ENCODE results near the gene KCNMA1.

KCNMA1 gene

DNA sequence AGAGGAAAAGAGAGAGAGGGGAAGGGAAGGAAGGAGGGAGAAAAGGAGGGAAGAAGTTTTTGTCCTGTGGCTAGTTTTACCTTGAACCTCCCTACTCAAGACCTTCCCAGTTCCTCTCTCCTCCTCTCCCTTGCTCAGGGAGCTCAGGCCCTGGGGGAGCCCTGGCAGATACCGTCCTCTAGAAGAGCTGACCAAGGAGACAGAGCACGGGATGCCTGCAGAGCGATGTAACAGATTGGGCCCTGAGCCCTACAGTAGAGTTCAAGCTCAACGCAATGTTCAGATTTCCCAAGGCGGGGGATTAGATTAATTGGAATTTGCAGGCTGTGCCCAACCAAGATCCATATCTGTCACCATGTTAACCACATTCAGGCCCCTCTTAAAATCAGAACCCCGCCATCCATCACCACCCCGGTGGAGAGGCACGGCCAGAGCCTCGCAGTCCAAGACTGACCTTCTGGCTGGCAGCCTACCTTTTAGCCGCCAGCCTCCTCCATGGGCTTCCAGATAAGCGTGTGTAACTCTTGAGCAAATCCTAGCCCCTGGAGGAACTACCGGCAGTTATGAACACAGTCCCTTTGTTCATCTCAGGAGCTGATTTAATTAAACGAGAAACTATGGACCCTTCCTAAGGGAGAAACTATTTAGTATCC, 70.6 kb downstream of the KCNMA1 start:
- DNase-seq (ENCODE audit: low read depth) = no peak
- H3K4me3 ChIP-seq (ENCODE audit: low read length) = no peak overlapping the region
- TF ChIP-seq, protein P1, sequence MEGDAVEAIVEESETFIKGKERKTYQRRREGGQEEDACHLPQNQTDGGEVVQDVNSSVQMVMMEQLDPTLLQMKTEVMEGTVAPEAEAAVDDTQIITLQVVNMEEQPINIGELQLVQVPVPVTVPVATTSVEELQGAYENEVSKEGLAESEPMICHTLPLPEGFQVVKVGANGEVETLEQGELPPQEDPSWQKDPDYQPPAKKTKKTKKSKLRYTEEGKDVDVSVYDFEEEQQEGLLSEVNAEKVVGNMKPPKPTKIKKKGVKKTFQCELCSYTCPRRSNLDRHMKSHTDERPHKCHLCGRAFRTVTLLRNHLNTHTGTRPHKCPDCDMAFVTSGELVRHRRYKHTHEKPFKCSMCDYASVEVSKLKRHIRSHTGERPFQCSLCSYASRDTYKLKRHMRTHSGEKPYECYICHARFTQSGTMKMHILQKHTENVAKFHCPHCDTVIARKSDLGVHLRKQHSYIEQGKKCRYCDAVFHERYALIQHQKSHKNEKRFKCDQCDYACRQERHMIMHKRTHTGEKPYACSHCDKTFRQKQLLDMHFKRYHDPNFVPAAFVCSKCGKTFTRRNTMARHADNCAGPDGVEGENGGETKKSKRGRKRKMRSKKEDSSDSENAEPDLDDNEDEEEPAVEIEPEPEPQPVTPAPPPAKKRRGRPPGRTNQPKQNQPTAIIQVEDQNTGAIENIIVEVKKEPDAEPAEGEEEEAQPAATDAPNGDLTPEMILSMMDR (conservative IDR thresholded peaks at IDR 0.05; ENCODE audit: low read depth, low read length) = no peak

DNA sequence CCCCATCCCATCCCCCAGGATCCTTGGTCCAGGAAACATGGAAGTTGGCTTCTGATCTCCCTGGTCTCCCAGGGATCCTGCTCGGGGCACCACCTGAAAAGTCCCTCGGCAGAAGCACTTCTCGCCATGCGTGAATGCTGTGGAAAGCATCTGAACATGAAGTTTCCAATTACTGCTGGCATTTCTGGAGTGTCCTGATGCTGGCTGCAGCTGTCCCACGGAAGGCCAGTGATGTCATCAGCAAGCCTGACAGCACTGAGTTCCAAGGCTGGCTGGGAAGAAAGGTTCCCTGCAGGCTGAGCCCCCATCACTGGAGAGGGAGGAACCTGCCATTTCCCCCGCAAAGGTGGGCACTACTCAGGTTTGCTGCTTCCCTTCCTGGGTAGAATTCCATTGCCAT, 71.4 kb downstream of the KCNMA1 start:
- TF ChIP-seq, protein P1 (conservative IDR thresholded peaks at IDR 0.05; ENCODE audit: low read depth, low read length) = no peak
- DNase-seq (ENCODE audit: low read depth) = no peak
- no peak overlapping the region for H3K4me3 ChIP-seq (ENCODE audit: low read length)

DNA sequence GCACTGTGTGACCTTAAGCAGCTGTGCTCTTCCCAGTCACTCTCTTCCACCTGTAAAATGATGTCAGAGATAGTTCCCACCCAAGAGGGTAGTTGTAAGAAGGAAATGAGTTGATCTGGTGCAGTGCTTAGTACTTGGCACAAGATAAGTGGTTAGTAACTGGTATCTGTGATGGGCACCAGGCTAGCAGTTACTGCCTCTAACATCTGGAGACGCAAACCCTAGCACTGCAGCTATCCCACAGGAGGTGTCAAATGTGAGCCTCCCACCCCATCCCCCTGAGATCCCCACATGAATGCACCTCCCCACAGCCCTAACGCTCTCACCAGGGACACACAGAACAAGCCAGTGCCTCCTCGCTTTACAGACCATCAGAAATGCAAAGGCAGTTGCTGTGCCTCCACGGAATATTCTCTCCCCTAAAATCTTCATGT, 72.0 kb downstream of the KCNMA1 start:
- TF ChIP-seq, protein P1 (conservative IDR thresholded peaks at IDR 0.05; ENCODE audit: low read depth, low read length) = no peak
- H3K4me3 ChIP-seq (ENCODE audit: low read length) = no peak overlapping the region
- DNase-seq (ENCODE audit: low read depth) = no peak

DNA sequence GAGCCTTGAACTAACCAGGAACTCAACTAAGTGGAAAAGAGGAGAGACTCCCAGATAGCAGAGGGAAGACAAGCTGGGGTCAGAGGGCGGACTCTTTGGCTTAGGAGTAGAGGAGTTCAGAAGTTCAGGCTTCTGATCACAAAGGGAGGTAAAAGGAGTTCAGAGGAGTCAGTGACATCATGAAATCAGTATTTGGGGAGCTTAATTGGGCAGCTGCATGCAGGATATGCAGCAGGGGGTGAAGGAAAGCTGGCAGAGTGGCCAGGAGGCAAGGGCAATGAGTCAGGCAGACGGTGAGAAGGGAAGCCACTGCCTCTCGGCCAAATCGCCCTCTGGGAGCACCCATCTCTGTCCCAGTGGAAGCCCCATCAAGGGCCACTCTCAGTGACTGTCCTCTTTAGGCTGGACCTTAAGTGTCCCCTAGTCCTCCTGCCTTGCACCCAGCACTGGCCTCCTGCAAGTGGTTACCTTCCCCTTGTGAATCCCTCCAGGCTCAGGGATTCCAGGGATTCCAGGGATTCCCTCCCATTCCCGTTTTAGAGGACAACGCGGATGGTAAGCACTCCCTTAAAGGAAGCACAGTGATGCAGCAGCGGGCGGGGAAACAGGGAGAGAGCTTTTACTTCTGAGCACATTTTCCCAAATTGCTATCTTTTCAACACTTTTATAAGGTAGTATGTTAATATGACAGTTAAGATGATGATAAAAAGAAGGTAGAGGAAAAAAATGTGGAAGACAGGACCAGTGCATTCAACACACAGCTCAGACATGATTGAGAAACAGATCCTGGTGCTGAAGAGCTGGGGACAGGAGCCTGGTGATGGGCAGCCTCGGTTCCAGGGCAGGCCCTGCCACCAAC, 72.6 kb downstream of the KCNMA1 start:
- DNase-seq (ENCODE audit: low read depth) = no peak
- TF ChIP-seq, protein P1 (conservative IDR thresholded peaks at IDR 0.05; ENCODE audit: low read depth, low read length) = no peak
- no peak overlapping the region for H3K4me3 ChIP-seq (ENCODE audit: low read length)

DNA sequence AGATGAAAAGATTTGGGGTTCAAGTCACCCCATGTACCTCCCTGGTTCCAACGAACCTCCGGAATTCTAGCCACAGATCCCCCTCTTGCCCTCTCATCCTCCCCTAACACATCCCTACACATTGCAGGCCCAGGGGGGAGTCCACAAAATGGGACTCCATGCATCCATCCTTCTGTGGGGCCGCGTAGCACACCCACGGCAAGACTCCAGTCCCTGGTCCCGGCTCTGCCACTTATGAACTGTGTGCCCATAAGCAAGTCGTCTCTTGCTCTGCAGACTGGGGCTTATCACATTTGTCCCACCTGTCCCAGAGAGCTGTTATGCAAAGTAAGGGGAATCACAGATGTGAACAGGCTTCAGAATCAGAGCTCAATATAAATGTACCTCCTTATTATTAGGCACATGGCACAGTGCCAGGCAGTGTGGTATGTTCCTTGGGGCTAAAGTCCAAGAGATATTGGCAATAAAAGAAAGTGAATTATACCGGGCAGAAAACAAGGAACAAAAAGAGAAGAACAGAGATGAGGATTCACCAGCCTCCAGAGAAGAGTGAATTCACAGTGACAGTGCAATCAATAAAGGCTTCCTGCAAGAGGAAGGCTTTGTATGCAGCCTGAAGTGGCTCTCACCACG, 73.9 kb downstream of the KCNMA1 start:
- DNase-seq (ENCODE audit: low read depth) = no peak
- H3K4me3 ChIP-seq (ENCODE audit: low read length) = no peak overlapping the region
- TF ChIP-seq, protein P1 (conservative IDR thresholded peaks at IDR 0.05; ENCODE audit: low read depth, low read length) = no peak

DNA sequence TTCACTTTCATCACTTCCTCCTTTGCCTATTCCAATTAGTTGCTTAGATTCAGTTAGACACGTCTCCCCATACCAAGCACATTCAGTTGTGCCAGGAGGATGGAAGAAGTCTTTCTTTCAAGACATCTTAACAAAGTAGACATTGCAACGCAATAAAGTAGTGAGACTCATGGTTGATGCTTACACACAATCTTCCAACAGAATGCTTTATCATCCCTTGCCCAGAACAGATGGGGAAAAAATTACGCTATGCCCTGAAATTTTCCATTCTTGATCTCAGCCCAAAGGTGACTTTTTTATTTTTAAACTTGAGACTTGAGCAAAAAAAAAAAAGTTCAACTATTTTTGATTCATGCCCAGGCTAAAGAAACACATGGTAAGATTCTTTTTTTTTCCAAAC, 74.9 kb downstream of the KCNMA1 start:
- TF ChIP-seq, protein P1 (conservative IDR thresholded peaks at IDR 0.05; ENCODE audit: low read depth, low read length) = no peak
- H3K4me3 ChIP-seq (ENCODE audit: low read length) = no peak overlapping the region
- DNase-seq (ENCODE audit: low read depth) = no peak

All from retinal pigment epithelial cell (primary cell).